Measurements from ENCODE around the gene THRA.
"Not testable (repeated sequence)": the region's sequence is repeated elsewhere in the genome, so short reads cannot be mapped to it uniquely, and the experiment has no call there.

THRA gene

GRCh38 chr17:40113110-40113906 lies 50.5 kb downstream of the THRA start:
- peak; percentile 95 for DNase-seq (ENCODE audit: low spot score)

- DNase-seq (ENCODE audit: low spot score), result no peak
These were observed 51.1 kb downstream of the THRA start for GRCh38 chr17:40113907-40114245.

GRCh38 chr17:40115101-40115436 lies 52.3 kb downstream of the THRA start:
- DNase-seq (ENCODE audit: low spot score), result no peak

GRCh38 chr17:40121181-40122135 lies 58.7 kb downstream of the THRA start, which contains the start of gene MSL1:
Gene MSL1, plus strand, starts transcription at chr17:40121971. Its CDS starts 642 bp downstream, at chr17:40122613.
- peak; percentile 81 for DNase-seq (ENCODE audit: low spot score)

- DNase-seq (ENCODE audit: low spot score), result peak; percentile 54
These were observed 59.6 kb downstream of the THRA start for GRCh38 chr17:40122136-40122998.

- DNase-seq (ENCODE audit: low spot score), result peak; percentile 34
These were observed 60.4 kb downstream of the THRA start for GRCh38 chr17:40122999-40123810.

GRCh38 chr17:40123811-40124114 lies 61.0 kb downstream of the THRA start:
- DNase-seq (ENCODE audit: low spot score), result no peak

- DNase-seq (ENCODE audit: low spot score), result peak; percentile 37
These were observed 61.7 kb downstream of the THRA start for GRCh38 chr17:40124279-40125141.

- DNase-seq (ENCODE audit: low spot score), result no peak
These were observed 66.7 kb downstream of the THRA start for GRCh38 chr17:40129498-40129897.

GRCh38 chr17:40130352-40131042 lies 67.7 kb downstream of the THRA start:
- DNase-seq (ENCODE audit: low spot score), result peak; percentile 26

GRCh38 chr17:40134184-40134583 lies 71.4 kb downstream of the THRA start:
- DNase-seq (ENCODE audit: low spot score), result no peak

GRCh38 chr17:40135817-40136216 lies 73.1 kb downstream of the THRA start:
- no peak for DNase-seq (ENCODE audit: low spot score)

- no peak for DNase-seq (ENCODE audit: low spot score)
These were observed 76.8 kb downstream of the THRA start for GRCh38 chr17:40139566-40140058.

GRCh38 chr17:40143166-40143565 lies 80.4 kb downstream of the THRA start:
- DNase-seq (ENCODE audit: low spot score), result not testable (repeated sequence)

All from kidney tubule cell (primary cell).